Glomerular visceral epithelial cell (primary cell): ENCODE results near the gene SKI.

Experiments used
- DNase-seq: peaks from one replicate; pipeline ENCODE4 v3.0.0-alpha.2; 2016; ENCODE audit errors: extremely low spot score

SKI gene

DNA sequence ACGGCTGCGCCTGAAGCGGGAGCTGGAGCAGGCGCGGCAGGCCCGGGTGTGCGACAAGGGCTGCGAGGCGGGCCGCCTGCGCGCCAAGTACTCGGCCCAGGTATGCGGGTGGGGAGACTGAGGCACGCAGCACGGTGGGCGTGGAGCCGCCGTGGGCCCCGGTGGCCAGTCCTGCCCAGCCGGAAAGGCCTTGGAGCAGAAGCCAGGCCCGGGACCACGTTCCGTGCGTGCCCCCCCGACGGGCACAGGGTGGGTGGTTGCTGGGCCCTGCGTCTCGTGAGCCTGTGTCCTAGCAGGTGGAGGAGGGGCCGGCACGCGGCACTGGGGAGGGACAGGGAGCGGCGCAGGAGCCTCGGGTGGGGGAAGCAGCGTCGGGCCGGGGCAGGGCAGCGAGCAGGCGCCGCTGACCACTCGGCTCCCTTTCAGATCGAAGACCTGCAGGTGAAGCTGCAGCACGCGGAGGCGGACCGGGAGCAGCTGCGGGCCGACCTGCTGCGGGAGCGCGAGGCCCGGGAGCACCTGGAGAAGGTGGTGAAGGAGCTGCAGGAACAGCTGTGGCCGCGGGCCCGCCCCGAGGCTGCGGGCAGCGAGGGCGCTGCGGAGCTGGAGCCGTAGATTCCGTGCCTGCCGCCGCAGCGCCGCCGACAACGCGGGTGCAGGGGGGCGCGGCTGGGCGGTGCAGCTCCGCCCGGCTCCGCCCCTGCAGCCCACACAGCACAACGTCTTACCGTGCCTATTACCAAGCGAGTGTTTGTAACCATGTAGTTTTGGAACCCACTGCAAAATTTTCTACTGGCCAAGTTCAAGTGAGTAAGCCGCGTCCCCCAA lies 78.2 kb downstream of the SKI start:
- no peak for DNase-seq

DNA sequence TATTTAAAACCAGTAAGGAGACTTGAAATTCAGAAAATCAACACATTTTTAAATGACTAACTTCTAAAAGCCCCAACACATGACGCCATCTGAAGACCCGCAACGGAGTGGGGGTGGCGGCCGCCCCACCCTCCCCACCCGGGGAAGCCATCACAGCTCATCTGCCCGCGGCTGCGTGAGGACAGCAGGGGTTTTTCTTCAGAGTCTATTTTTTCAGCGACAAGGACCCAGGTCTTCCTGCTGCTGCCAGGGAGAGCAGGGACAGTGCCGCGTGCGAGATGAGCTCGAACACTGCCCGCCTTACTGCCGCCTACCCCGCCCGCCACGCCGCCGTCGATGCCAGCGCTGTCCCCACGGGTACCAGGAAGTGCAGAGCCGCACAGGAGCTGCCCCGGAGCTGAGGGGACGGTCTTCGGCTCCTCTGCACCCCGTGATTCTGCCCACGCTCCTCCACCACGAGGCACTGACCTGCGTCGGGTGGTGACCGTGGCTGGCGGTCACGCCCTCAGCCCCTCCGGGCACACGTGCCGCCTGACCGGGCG lies 79.0 kb downstream of the SKI start:
- DNase-seq: no peak

DNA sequence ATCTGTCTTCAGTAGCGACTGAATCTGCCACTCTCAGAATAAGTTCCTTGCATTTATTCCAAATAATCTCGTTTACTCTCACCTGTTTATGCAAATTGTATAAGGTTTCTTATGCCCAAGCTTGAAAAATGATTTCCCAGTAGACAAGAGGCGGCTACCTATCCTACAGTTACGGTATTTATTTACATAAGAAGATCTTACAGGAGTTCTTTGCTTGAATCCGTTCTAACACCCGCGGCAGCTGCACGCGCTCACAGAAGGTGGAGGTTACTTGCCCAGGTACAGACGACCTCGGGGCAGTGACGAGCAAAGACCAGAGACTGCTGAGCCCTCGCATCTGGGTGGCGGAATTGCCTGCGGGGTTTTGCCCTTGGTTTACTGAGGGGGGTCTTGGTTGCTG lies 79.9 kb downstream of the SKI start:
- DNase-seq: no peak

DNA sequence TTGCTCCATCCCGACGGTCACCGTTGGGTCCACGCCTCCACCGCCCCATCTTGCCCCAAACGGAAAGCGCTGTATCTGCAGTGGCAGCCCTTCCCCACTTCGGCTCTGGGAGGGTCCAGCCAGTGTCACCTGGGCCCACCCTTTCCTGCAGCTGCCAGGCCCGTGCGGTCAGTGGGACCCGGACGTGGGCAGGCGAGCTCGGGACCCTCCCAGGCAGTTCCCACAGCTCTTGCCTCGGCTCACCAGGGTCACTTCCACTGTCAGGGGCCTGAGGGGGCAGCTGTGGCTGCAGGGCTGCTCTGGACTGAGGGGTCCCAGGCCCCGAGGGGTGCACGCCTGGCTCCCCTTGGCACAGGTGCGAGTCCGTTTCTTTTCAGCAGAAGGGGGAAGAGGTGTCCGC lies 80.7 kb downstream of the SKI start:
- DNase-seq: no peak

DNA sequence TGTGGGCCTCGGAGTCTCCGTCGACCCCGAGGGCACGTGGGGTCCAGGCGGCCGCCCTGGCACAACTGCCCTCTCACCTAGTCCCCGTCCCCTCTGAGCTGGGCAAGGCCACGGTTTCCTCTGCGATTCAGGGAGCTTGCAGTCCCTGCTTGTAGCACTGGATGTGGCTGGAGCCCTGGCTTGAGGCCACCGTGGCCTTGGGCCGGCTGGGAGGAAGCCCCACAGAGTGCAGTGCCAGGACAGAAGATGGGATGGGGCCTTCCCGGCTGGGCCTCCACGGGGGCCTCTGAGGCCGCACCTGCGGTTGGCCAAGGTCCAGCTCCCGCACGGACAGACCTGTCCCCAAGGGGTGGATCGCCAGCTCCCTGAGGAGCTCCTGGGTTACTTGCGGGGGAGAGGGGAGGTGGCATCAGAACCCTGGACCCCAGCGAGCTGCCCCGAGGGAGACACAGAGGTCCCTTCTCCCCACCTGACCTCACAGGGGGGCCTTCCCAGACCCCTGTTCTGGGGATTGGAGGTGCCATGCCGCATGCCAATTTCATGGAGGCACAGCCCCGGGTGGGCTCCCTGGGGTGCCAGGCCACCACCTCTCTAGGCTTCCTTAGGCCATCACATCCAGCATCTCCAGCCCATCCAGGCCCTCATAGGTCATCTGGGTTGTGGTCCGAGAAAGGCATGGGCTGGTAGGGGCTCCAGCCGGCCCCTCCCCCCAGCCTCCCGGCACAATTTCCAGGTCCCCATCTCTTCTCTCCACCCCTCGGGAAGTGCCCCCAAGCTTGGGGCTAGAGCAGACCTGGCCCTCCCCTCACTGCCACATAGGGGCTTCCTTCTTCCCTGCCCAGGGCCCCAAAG lies 82.4 kb downstream of the SKI start:
- DNase-seq: no peak

DNA sequence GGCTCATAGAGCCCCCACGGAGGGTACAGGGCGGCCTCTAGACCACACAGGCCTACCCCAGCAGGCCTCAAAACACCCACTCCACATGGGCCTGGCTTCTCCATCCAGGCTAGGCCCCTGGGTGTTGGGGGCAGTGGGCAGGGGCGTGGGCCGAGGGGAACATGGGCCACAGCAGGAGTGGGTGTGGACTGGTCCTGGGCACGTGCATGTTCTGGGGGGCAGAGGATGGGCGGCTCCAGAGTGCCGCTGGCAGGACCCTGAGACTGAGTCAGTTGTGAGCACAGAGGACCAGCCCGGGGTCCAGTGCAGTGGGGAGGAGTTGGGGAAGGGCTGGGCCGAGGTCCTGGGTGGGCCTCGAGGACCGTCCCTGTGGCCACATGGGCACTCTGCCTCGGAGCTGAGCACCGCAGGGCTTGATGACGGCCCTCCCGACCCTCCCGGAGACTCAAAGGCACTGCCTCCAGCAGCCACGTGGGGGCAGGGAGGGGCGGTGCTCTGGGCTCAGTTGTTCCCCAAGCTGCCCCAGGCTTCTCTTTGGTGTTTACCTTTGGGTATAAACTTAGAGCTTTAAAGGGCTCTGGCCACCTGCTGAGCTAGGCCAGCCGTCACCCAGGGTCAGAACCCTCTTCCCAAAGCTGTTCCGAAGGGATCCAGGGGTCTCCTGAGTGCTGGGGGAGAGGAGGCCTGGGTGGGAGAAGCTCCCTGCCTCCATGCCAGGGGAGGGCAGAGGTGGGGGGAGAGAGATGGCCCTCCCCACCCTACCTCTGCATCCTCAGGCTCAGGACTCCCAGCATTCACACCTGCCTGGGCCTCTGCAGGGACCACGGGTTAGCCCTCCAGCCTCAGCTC lies 83.3 kb downstream of the SKI start:
- peak; percentile 35 for DNase-seq

DNA sequence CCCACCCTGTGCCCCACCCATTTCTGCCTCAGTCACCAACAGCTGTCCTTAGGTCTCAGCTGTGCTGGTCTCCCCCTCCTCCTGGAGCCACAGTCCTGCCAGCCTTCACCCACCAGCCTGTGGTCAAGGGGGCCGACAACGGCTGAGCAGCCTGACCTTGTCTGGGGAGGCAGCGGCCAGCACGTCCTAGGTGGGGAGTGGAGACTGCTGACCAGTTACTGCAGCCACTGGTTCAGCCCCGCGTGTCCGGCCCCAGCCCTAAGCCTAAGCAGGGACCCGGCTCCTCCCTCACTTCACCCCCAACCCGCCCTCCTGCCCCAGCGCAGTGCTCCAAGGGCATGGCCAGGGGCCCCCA lies 84.0 kb downstream of the SKI start:
- DNase-seq: no peak

DNA sequence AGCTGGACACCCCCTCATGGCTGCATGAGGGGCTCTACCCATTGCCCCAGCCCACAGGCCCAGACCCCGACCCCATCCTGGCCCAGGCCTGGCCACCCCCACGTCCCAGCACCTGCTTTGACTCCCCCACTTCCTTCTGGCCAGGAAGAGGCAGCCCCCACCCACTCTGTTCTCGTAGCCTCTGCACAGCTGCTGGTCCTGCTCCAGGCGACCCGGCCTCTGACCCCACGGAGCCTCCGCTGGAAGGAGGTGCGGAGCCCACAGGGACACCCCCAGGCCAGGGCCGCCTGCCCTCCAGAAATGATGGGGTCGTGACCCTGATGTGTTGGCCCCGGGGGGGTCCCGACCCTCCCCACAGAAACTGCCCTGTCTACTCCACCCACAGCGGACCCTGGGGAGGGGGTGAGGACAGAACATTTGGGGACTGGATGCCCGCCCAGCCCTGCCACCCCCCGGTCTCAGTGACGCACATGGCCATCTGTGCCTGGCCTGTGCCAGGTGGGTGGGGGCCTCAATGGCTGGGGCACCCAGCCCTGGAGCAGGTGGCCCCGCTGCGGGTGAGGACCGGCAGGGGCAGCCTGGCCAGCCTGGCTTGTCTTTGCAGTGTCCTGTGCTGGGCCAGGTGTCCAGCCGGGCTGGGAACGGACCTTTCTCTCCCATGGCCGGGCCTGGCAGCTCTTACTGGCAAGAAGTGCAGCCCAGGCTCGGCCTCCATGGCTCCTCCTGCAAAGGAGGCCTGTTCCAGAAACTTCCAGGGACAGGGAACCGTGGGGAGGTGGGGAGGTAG lies 84.6 kb downstream of the SKI start:
- no peak for DNase-seq

DNA sequence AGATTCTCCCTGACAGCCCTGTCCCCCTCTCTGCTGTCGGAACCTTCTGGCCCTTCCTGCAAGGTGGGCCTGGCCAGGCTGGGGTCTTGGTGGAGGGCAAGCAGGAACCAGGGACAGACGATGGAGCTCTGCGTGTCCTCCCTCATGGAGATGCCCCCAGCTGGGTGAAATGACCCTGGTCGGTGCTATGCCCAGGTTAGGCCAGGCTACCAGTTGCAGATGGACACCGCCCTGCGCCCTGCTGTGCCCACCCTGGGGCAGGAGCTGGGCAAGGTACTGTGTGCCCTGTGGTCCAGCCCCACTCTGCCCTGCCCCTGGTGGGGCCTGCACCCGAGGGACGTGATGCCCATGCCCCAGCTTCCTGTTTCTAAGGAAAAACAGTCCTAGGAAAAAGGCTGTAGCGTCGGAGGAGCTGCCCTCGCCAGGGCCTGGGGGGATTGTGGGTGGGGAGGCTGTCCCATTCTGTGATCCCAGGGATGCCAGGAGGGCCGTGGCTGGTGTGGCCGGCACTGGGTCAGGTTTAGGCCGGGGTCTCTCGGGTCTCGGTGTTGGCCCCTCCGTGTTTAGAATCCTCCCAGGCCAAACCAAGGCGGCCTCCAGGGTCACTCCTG lies 85.6 kb downstream of the SKI start:
- no peak for DNase-seq

DNA sequence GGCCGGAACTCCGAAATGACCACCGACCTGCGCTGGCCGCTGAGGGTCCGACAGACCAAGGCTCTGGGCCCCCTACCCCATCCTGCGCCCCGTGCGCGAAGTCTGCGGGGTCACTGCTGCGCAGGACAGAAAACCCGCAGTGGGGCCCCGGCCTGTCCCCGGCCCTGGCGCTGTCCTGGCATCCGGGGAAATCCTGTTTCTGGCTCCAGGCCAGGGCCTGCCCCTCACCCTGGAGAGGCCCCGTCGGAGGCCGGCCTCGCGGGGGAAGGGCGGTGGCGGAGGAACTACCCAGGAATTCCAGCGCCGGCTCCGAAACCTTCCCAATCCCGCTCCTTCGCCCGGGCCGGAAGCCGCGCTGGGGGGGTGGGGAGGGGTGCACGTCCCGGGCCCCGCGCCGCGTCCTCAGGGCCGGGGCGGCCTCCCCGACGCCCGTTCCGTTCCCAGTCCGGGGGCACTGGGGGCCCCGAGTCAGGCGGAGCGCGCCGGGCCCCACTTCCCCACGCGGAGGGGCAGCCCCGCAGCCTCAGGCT lies 86.2 kb downstream of the SKI start:
- peak; percentile 73 for DNase-seq

DNA sequence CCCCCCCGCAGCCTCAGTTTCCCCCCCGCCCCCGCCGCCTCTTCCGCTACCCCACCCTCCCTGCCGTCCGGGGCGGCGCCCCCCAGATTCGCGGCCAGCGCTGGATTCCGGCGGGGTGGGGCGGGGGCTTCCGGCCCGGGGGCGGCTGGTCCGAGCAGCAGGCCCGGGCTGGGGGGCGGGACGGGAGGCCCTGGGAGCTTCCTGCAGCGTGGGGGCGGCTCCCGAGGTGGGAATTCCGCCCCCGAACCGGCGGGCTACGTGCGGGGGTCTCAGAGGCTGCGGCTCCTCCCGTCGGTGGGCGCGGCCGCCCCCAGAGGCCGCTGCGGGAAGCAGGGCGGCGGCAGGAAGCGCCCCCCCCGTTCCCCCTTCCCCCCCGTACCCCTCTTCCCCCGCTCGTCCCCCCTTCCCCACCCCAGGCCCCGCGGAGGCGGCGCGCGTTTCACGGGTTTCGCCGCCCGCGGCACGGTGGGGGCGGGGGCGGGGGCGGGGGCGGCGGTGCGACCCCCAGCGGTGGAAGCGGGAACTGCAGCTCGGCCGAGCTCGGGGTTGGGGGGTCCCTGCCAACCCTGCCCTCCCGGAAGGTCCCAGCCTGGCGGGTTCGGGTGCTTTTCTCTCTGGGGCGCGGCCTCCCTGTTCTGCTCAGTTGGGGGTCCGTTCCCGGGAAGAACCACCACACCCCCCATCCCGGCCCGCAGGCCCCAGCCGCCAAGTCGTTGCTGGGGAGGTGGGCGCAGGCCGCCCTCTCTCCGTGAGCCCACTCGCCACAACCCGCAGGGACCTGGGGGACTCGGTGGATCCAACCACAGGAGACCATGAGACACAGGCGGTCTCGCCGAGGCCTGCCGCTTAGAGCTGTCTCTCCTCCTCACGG lies 86.9 kb downstream of the SKI start:
- DNase-seq: peak; percentile 69

DNA sequence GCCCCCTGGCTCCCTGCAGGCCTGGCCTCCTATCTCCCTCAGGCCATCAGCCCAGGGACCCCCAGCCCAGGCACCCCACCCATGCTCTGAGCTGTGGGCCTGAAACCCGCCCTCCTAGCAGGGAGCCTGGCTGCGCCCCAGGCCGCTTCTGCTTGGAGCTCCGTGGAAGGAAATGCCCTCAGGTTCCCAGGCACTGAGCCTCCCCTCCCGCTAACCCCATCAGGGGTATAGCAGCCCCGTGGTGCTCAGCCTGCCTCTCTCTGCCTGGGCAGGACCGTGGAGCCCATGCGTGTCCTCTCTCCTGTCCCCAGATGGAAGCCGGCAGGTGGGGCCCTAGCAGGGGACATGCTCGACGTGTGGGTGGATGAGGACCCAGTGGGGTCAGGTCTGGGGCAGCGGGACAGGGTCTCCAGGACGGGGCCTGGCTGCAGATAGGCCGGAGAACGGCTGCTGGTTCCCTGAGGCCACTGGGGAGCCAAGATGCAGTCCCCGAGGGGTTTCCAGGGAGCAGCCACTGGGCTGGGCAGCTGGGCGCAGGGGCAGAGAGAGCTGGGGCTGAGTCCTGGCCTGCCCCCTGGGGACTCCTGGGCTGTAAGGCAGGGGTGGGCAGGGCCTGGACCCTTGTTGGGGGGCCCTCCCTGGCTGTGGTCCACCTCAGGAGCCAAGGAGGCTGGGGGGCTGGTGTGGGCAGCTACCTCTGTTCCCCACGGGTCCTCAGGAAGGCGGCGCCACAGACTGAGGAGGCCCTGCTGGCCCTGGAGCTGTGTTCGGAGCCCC lies 87.7 kb downstream of the SKI start:
- no peak for DNase-seq

DNA sequence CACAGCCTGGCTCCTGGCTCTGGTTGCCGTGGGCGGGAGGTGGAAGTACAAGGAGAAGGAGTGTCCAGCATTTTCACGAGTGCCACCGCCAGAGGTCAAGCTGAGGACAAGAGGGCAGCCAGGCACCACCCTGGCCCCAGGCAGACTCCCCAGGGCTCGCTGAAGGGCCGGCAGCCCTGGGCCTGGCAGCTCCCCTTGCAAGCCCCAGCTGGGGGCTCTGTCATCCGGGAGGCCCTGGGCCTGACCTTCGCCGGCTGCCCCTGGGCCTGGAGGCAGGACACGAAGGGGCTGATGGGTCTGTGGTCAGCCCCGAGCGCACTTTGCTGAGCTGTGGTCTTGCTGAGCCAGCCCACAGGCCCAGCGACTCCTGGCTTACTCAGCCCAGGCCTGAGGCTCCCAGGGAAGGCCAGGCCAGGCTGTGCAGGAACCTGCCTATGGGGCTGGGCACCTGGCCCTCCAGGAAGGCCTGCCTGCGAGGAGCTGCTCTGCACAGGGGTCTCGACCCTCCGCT lies 88.4 kb downstream of the SKI start:
- DNase-seq: peak; percentile 77

DNA sequence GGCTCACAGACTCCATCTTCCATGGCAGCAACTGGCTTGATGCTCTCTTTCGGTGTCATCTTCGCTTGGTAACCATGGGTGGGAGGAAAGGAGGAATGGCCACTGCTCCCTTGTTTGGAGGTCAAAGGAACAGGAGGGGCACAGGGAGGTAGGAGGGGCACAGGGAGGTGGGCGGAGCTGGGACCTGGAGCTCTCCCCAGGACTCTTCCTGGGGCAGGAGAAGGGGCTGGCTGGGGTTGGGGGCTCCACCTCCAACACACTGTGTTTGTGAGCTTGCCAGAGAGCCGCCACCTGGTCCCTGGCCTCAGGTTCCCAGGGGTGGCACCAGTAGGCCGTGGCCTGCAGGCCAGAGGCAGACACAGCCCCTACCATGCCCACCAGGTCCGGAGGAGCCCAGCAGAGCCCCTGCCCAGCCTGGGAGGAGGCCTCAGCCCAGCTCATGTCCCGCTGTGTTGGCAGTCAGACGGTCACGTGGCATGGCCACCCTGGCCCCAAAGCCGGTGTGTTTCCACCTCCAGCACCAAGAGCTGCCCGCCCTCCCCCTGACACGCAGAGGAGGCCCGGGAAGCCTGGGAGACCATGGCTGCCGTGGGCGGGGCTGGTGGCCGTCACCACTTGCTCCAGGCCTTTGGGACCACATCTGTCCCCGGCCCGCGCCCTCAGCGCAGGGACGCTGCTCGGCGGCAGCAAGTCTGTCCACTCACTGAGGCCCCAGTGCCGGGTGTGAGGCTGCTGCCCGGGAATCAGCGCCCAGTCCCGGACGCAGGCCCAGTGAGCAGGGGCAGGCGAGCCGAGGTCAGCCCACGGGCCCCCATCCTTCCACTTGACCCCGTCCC lies 89.3 kb downstream of the SKI start:
- no peak for DNase-seq

DNA sequence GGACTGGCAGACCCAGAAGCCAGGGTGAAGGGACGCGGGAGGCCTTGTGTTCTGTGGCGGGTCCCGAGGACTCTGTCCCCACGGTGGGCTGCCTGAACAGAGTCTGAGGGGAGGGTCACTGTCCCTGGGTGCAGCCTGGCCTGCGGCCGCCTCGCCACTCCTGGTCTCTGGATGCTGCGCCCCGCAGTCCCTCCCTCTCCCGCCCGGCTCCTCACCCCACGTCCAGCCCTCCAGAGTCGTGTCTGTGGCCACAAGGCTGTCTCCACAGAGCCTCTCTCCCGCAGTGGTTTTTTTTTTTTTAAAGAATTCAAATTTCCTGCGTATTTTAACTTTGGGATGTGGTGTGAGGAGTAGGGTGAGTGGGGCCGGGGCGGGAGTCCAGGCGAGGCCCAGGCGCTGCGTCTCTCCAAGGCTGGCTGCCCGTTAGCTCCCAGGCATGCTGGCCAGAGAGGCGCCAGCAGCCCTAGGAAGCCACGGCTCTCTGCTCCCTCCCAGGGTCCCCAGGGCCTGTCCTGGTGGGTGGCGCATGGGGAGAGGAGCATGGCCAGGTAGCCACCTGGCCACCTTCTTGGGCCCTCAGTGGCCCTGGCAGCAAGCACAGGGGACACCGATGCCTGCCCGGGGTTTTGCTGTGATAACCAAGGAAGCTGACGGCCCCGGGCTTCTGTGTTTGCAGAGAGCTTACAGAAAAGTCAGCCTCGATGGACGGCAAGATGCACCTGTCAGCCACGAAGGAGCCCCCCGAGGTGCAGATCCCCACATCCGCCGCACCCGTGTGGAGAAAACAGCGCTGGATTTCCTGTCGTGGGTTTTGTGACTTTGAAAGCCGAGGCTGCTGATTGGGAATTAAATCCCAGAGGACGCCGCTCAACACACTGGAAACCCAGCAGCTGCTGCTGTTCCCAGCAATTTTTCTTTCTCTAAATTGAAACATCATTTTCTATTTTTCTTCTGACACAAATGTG lies 90.5 kb downstream of the SKI start:
- DNase-seq: no peak

DNA sequence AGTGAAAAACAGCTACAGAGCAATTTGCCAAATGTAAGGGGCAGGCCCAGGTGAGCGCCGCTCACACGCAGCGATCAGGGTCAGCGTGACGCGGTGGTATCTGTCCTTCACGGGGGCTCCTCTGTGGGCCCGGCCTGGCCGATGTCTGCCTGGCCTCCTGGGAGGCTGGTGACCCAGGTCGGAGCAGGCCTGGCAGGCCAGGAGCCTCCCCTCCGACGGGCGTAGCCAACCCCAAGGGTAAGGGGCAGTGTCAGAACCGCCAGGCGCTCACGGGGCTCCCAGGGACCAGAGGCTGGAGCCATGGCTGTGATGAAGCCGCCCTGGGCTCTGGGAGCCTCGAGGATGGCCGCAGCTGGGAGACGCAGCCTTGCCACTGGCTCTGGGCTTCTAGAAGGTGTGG lies 91.2 kb downstream of the SKI start:
- DNase-seq: no peak
